Measurements from ENCODE around the gene ZSWIM8. TPM values are rescaled to one million over a fixed set of nuclear protein-coding genes. Genes with fewer than 3 reads are reported as not detected.

Gene ZSWIM8
- total and polyA plus RNA-seq, 2 of the 8 experiments (the other 6 are each of a cell fraction or from before 2014, with no cell fraction given) = 44.7 to 99.7 TPM

GRCh38 chr10:73769396-73769795, 16.0 kb upstream of the ZSWIM8 start:
- WGBS, 2 experiments (ENCODE audit: extremely low coverage in 1 of 2, insufficient coverage in 1 of 2, insufficient read length in 1 of 2, insufficient replicate concordance in 2 of 2, low coverage in 1 of 2, low lambda C conversion rate in 2 of 2, missing lambda C conversion rate in 1 of 2) = 93% methylated on average over 5 of the region's 5 CpGs; no CpG with 5 or more reads in 1 of the 2 experiments
- Histone ChIP-seq H3K4me1 (replicated peaks in 1 of 4; ENCODE audit: control insufficient read depth in 3 of 4, insufficient read depth in 4 of 4, low read length in 3 of 4) (peaks cover 0 to 12% (median 7%) of the 10 kb centered on the region in 4 experiments; a peak in 4 of 7 replicates), H3K18ac (ENCODE audit: extremely low read depth, low read length) (no peak overlapping the region), H4K91ac (replicated peaks; ENCODE audit: insufficient read length, low read length) (no peak overlapping the region), H3K9me3 (ENCODE audit: insufficient read depth in 2 of 2, low read depth in 1 of 2, low read length in 1 of 2) (no peaks in the 10 kb centered on the region), H3K23ac (ENCODE audit: insufficient read length) (no peak overlapping the region), H3K23me2 (ENCODE audit: low read depth, low read length) (peaks cover 8% of the 10 kb centered on the region), H3K9ac (replicated peaks in 1 of 4; ENCODE audit: extremely low read depth in 1 of 4, low read depth in 3 of 4, low read length in 3 of 4) (no peak overlapping the region), H3K36me3 (ENCODE audit: control insufficient read depth in 2 of 4, insufficient read depth in 4 of 4, low read length in 3 of 4) (peaks cover 22 to 44% (median 36%) of the 10 kb centered on the region in 4 experiments), H3K14ac (ENCODE audit: insufficient read length) (no peak overlapping the region), H3K27ac (ENCODE audit: low read depth, low read length) (no peak overlapping the region), H4K8ac (ENCODE audit: extremely low read depth, insufficient read depth, low read length) (peak overlapping the region; percentile 73; the same call in 1 of the 2 replicates), H2BK20ac (ENCODE audit: low read length) (no peak overlapping the region), H2AFZ (ENCODE audit: low read length) (no peak overlapping the region), H2BK120ac (replicated peaks; ENCODE audit: low read depth, low read length) (no peak overlapping the region), H4K20me1 (replicated peaks in 1 of 2; ENCODE audit: control insufficient read depth in 1 of 2, insufficient read depth in 2 of 2, low read length in 2 of 2) (peaks cover 0 to 6% of the 10 kb centered on the region in 2 experiments), H3K79me1 (ENCODE audit: low read depth, low read length) (peaks cover 2% of the 10 kb centered on the region; the same call in 1 of the 2 replicates), H3K4me3 (ENCODE audit: extremely low read depth in 1 of 4, insufficient read depth in 2 of 4, low read depth in 3 of 4, low read length in 4 of 4) (no peak overlapping the region), H2BK5ac (ENCODE audit: low read depth, low read length) (no peak overlapping the region), H3K4me2 (ENCODE audit: insufficient read depth in 1 of 2, low read depth in 2 of 2, low read length in 2 of 2) (no peak overlapping the region), H3K79me2 (ENCODE audit: control insufficient read depth in 1 of 2, insufficient read depth in 2 of 2, low read length in 2 of 2) (peaks cover 0 to 6% of the 10 kb centered on the region in 2 experiments; a peak in 2 of 4 replicates), H2AK5ac (ENCODE audit: low read depth, low read length) (no peak overlapping the region), H4K5ac (ENCODE audit: insufficient read length, low read depth, low read length) (no peak overlapping the region), H3K4ac (replicated peaks; ENCODE audit: insufficient read length, low read depth, low read length) (no peak overlapping the region), H2BK15ac (ENCODE audit: low read length) (no peak overlapping the region), H2BK12ac (ENCODE audit: low read depth, low read length) (no peak overlapping the region), H3K56ac (replicated peaks; ENCODE audit: insufficient read length, low read depth, low read length) (no peak overlapping the region), H3K27me3 (replicated peaks in 1 of 4; ENCODE audit: control insufficient read depth in 3 of 4, extremely low read depth in 1 of 4, insufficient read depth in 3 of 4, low read length in 3 of 4) (no peaks in the 10 kb centered on the region)
- CTCF ChIA-PET (ENCODE audit: partially characterized antibody) = interaction anchor here (1.5 to 4.9 kb wide), 4 partner anchors 9 to 16 kb away, joined by 4 to 17 read pairs (median 8); partner anchors contain the start of gene CHCHD1
- DNase-seq (ENCODE audit: low read depth in 1 of 2, low spot score in 2 of 2) = no peak
- POLR2A ChIA-PET (ENCODE audit: partially characterized antibody) = interaction anchor here (0.8 to 6.2 kb wide), 10 partner anchors 9 to 41 kb away, joined by 3 to 56 read pairs (median 4); partner anchors contain the start of genes CHCHD1 and SEC24C
- no peak for FAIRE-seq
- TF ChIP-seq RBBP5 (IDR thresholded peaks at IDR 0.05; ENCODE audit: borderline replicate concordance, low read depth, low read length) = no peak
- TF ChIP-seq ZNF274 (IDR thresholded peaks at IDR 0.05; ENCODE audit: borderline replicate concordance, extremely low read depth, low read length) = no peak
- no peak for TF ChIP-seq KDM5A (IDR thresholded peaks at IDR 0.05; ENCODE audit: low read length)
- TF ChIP-seq SP1 (IDR thresholded peaks at IDR 0.05; ENCODE audit: low read depth, low read length) = no peak
- TF ChIP-seq JUND (IDR thresholded peaks at IDR 0.05; ENCODE audit: low read length) = no peak
- TF ChIP-seq GABPA (IDR thresholded peaks at IDR 0.05; ENCODE audit: borderline replicate concordance, insufficient read depth, low read length) = no peak
- no peak for TF ChIP-seq TCF12 (IDR thresholded peaks at IDR 0.05; ENCODE audit: low read depth, low read length)
- no peak for TF ChIP-seq ATF3 (IDR thresholded peaks at IDR 0.05; ENCODE audit: insufficient read depth, low read depth, low read length)
- no peak for TF ChIP-seq USF2 (IDR thresholded peaks at IDR 0.05; ENCODE audit: low read length)
- no peak for TF ChIP-seq EP300 (IDR thresholded peaks at IDR 0.05; ENCODE audit: borderline replicate concordance in 1 of 2, low read depth in 2 of 2, low read length in 2 of 2)
- no peak for TF ChIP-seq RNF2 (IDR thresholded peaks at IDR 0.05; ENCODE audit: borderline replicate concordance, low read depth, low read length, missing control alignments, poor library complexity, severe bottlenecking)
